ELF-1 (cell line): ENCODE data around the gene FAM83F.

Experiments
- DNase-seq: peaks from one replicate; pipeline ENCODE4 v3.0.0-alpha.2; 2016; ENCODE audit warnings: low read depth, low spot score

The FAM83F gene

GRCh38 chr22:39965748-39966147, 29.0 kb upstream of the FAM83F start:
- no peak for DNase-seq

- DNase-seq, result no peak
Measured at GRCh38 chr22:39966470-39966869, 28.3 kb upstream of the FAM83F start.

GRCh38 chr22:39967103-39967829, 27.5 kb upstream of the FAM83F start:
- no peak for DNase-seq

- DNase-seq, result no peak
Measured at GRCh38 chr22:39967996-39968972, 26.5 kb upstream of the FAM83F start.

- DNase-seq, result no peak
Measured at GRCh38 chr22:39970742-39971141, 24.0 kb upstream of the FAM83F start.

GRCh38 chr22:39972641-39973040, 22.1 kb upstream of the FAM83F start:
- DNase-seq, result no peak

GRCh38 chr22:39973656-39974055, 21.1 kb upstream of the FAM83F start:
- DNase-seq, result no peak

GRCh38 chr22:39974065-39974464, 20.7 kb upstream of the FAM83F start:
- DNase-seq, result no peak

- DNase-seq, result no peak
Measured at GRCh38 chr22:39979048-39979447, 15.7 kb upstream of the FAM83F start.

- DNase-seq, result no peak
Measured at GRCh38 chr22:39979458-39979857, 15.3 kb upstream of the FAM83F start.

GRCh38 chr22:39980596-39980995, 14.2 kb upstream of the FAM83F start:
- no peak for DNase-seq

- DNase-seq, result no peak
Measured at GRCh38 chr22:39983346-39983745, 11.4 kb upstream of the FAM83F start.

- no peak for DNase-seq
Measured at GRCh38 chr22:39984006-39984405, 10.7 kb upstream of the FAM83F start.

GRCh38 chr22:39984746-39985145, 10.0 kb upstream of the FAM83F start:
- no peak for DNase-seq

- DNase-seq, result no peak
Measured at GRCh38 chr22:39985383-39986035, 9.2 kb upstream of the FAM83F start.

- peak; percentile 39 for DNase-seq
Measured at GRCh38 chr22:39988386-39989114, 6.2 kb upstream of the FAM83F start.

GRCh38 chr22:39989633-39990032, 5.1 kb upstream of the FAM83F start:
- DNase-seq, result no peak

GRCh38 chr22:39990686-39991085, 4.1 kb upstream of the FAM83F start:
- DNase-seq, result no peak

- no peak for DNase-seq
Measured at GRCh38 chr22:39991159-39991860, 3.4 kb upstream of the FAM83F start.

GRCh38 chr22:39992088-39992826, 2.5 kb upstream of the FAM83F start:
- DNase-seq, result no peak
